Endodermal cell (in vitro differentiated cells): ENCODE measurements around the gene GGTLC2. TPM values are rescaled to one million over a fixed set of nuclear protein-coding genes. Genes with fewer than 3 reads are reported as not detected.

Experiments used
- DNase-seq: peaks from one replicate; pipeline ENCODE4 v3.0.0-alpha.2; 2017
- H3K27ac ChIP-seq: 2 replicates; pipeline ENCODE4 v1.5.1; 2013; ENCODE audit warnings: mild to moderate bottlenecking, low read depth, low read length, moderate library complexity
- H3K27me3 ChIP-seq: 2 replicates; pipeline ENCODE4 v1.6.1; 2013; ENCODE audit warnings: mild to moderate bottlenecking, low read length, moderate library complexity; ENCODE audit not compliant: insufficient read depth, control insufficient read depth, poor library complexity, severe bottlenecking
- H3K36me3 ChIP-seq: 2 replicates; pipeline ENCODE4 v1.7.0; 2013; ENCODE audit warnings: mild to moderate bottlenecking, low read length, moderate library complexity; ENCODE audit not compliant: control insufficient read depth, insufficient read depth
- H3K4me1 ChIP-seq: one replicate; pipeline ENCODE4 v1.7.0; 2013; ENCODE audit warnings: low read length; ENCODE audit not compliant: control insufficient read depth, insufficient read depth
- H3K4me3 ChIP-seq: 2 replicates; pipeline ENCODE4 v1.5.1; 2013; ENCODE audit warnings: mild to moderate bottlenecking, low read length, moderate library complexity
- H3K9ac ChIP-seq: 2 replicates; pipeline ENCODE4 v1.6.1; 2013; ENCODE audit warnings: mild to moderate bottlenecking, low read length, moderate library complexity; ENCODE audit not compliant: poor library complexity, severe bottlenecking; ENCODE audit errors: extremely low read depth
- H3K9me3 ChIP-seq: 2 replicates; pipeline ENCODE4 v1.6.1; 2013; ENCODE audit warnings: mild to moderate bottlenecking, low read length, moderate library complexity; ENCODE audit not compliant: control insufficient read depth
- H3K27ac Mint-ChIP-seq: 2 replicates; pipeline ENCODE4 v1.8.0; 2020; ENCODE audit warnings: mixed read lengths
- H3K27me3 Mint-ChIP-seq: 2 replicates; pipeline ENCODE4 v1.8.0; 2021; ENCODE audit warnings: mild to moderate bottlenecking, mixed read lengths; ENCODE audit not compliant: insufficient read depth
- H3K36me3 Mint-ChIP-seq: 2 replicates; pipeline ENCODE4 v1.8.0; 2020; ENCODE audit warnings: low read depth, mixed read lengths
- H3K4me1 Mint-ChIP-seq: 2 replicates; pipeline ENCODE4 v1.8.0; 2020; ENCODE audit warnings: mixed read lengths
- H3K4me3 Mint-ChIP-seq: 2 replicates; pipeline ENCODE4 v1.8.0; 2020; ENCODE audit warnings: mild to moderate bottlenecking, moderate library complexity, mixed read lengths
- H3K9me3 Mint-ChIP-seq: 2 replicates; pipeline ENCODE4 v1.8.0; 2020; ENCODE audit warnings: mild to moderate bottlenecking, mixed read lengths
- CTCF ChIP-seq: fragments of 200-600 bp; sonication (generic); conservative IDR thresholded peaks from 2 replicates; pipeline ENCODE4 v1.5.0; 2021; ENCODE audit warnings: antibody characterized with exemption, mild to moderate bottlenecking
- WGBS, 2 experiments: methylation state at CpG; one replicate each; pipeline versions ENCODE4 v1.1.5 to v1.1.7; 2013; ENCODE audit warnings: missing lambda C conversion rate in 2 of 2, mixed read lengths in 1 of 2; ENCODE audit not compliant: insufficient coverage in 1 of 2, insufficient read length in 1 of 2; 5-methylcytosine and 5-hydroxymethylcytosine counted together
- total RNA-seq, 2 donors: library from RNA; stranded (reverse); fragmentation: NEBNext Ultra II Directional in 1 of 2; extraction: Animal tissue kit (Norgen Biotek cat#: 25700) in 1 of 2; gene quantifications; 2 replicates in 1 of 2; 3 replicates in 1 of 2; pipeline ENCODE4 v1.2.1, GENCODE V29; 2021

Gene GGTLC2
- total RNA-seq, 2 donors from 2014 or later, result not detected

- no peaks in the 10 kb centered on the region for H3K36me3 Mint-ChIP-seq
- H3K27ac ChIP-seq, result no peak overlapping the region
- no peaks in the 10 kb centered on the region for H3K4me1 ChIP-seq
- peaks cover 77% of the 10 kb centered on the region for H3K27me3 Mint-ChIP-seq
- no peak overlapping the region for H3K27ac Mint-ChIP-seq
- peaks cover 13% of the 10 kb centered on the region for H3K27me3 ChIP-seq
- no peak overlapping the region for H3K4me3 Mint-ChIP-seq
- H3K4me3 ChIP-seq, result no peak overlapping the region
- no peaks in the 10 kb centered on the region for H3K36me3 ChIP-seq
- H3K9me3 Mint-ChIP-seq, result no peaks in the 10 kb centered on the region
- WGBS, 2 experiments, result 75 to 82% methylated on average over 6 to 8 of the region's 8 CpGs
- H3K9ac ChIP-seq, result no peak overlapping the region
- H3K4me1 Mint-ChIP-seq, result no peaks in the 10 kb centered on the region
- H3K9me3 ChIP-seq, result no peaks in the 10 kb centered on the region
- no peak for TF ChIP-seq CTCF
- no peak for DNase-seq
These were observed 47.6 kb downstream of the GGTLC2 start for GRCh38 chr22:22691716-22692701.

GRCh38 chr22:22692707-22693530, 48.5 kb downstream of the GGTLC2 start:
- no peaks in the 10 kb centered on the region for H3K36me3 ChIP-seq
- Mint-ChIP-seq H3K27me3 (peaks cover 78% of the 10 kb centered on the region), H3K9me3 (no peaks in the 10 kb centered on the region), H3K4me3 (no peak overlapping the region), H3K27ac (no peak overlapping the region), H3K4me1 (no peaks in the 10 kb centered on the region), H3K36me3 (no peaks in the 10 kb centered on the region)
- TF ChIP-seq CTCF, result peak; percentile 80
- no peak overlapping the region for H3K4me3 ChIP-seq
- DNase-seq, result peak; percentile 92
- no peaks in the 10 kb centered on the region for H3K9me3 ChIP-seq
- H3K9ac ChIP-seq, result no peak overlapping the region
- 43 to 48% methylated on average over 2 to 8 of the region's 8 CpGs for WGBS, 2 experiments
- peaks cover 13% of the 10 kb centered on the region for H3K27me3 ChIP-seq
- H3K27ac ChIP-seq, result no peak overlapping the region
- H3K4me1 ChIP-seq, result no peaks in the 10 kb centered on the region

- H3K4me3 ChIP-seq, result no peak overlapping the region
- Mint-ChIP-seq H3K9me3 (no peaks in the 10 kb centered on the region), H3K27me3 (peaks cover 79% of the 10 kb centered on the region), H3K27ac (no peak overlapping the region), H3K4me3 (no peak overlapping the region), H3K36me3 (no peaks in the 10 kb centered on the region), H3K4me1 (no peaks in the 10 kb centered on the region)
- H3K9me3 ChIP-seq, result no peaks in the 10 kb centered on the region
- H3K36me3 ChIP-seq, result no peaks in the 10 kb centered on the region
- H3K9ac ChIP-seq, result no peak overlapping the region
- 80% methylated on average over 2 of the region's 2 CpGs; no CpG with 5 or more reads in 1 of the 2 experiments for WGBS, 2 experiments
- H3K27me3 ChIP-seq, result peaks cover 13% of the 10 kb centered on the region
- no peaks in the 10 kb centered on the region for H3K4me1 ChIP-seq
- TF ChIP-seq CTCF, result no peak
- DNase-seq, result no peak
- H3K27ac ChIP-seq, result no peak overlapping the region
These were observed 49.1 kb downstream of the GGTLC2 start for GRCh38 chr22:22693531-22693884.
